Esophagus squamous epithelium (tissue), 4 donors: Measurements from ENCODE around the gene GMIP.

Source experiments
- POLR2A ChIP-seq, 4 donors: fragments of 450-650 bp; IDR thresholded peaks; one replicate each; pipeline ENCODE4 v1.6.1; 2017; ENCODE audit warnings: antibody characterized with exemption in 4 of 4, mild to moderate bottlenecking in 4 of 4, moderate library complexity in 3 of 4
- TF ChIP-seq, protein P1 (sequence below), 6 experiments: fragments of 450-650 bp in 4 of 6; fragments of 200-600 bp in 2 of 6; sonication (generic) in 2 of 6; IDR thresholded peaks; one replicate each; pipeline ENCODE4 v1.5.1; 2016 to 2019; ENCODE audit warnings: antibody characterized with exemption in 6 of 6, mild to moderate bottlenecking in 4 of 6, moderate library complexity in 4 of 6

DNA sequence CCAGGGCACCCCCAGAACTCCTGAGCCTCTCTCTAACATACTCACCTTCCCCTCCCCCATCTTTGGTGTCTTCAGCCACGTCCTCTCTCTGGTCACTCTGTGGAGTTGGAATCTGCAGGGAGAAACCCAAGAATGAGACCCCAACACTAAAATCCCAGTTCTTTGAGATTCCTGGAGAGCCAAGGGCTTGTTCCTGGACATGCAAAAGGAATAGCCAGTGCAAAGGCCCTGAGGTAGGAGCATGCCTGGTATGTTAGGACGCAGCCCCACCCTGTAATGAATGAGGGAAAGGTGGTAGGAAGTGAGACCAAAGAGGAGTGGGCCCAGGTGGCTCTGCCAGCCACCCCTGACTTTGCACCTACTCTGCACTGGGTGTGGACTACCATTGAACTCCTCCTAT lies 13.0 kb downstream of the GMIP start:
- no peak for TF ChIP-seq POLR2A (IDR thresholded peaks at IDR 0.05)
- TF ChIP-seq, protein P1, sequence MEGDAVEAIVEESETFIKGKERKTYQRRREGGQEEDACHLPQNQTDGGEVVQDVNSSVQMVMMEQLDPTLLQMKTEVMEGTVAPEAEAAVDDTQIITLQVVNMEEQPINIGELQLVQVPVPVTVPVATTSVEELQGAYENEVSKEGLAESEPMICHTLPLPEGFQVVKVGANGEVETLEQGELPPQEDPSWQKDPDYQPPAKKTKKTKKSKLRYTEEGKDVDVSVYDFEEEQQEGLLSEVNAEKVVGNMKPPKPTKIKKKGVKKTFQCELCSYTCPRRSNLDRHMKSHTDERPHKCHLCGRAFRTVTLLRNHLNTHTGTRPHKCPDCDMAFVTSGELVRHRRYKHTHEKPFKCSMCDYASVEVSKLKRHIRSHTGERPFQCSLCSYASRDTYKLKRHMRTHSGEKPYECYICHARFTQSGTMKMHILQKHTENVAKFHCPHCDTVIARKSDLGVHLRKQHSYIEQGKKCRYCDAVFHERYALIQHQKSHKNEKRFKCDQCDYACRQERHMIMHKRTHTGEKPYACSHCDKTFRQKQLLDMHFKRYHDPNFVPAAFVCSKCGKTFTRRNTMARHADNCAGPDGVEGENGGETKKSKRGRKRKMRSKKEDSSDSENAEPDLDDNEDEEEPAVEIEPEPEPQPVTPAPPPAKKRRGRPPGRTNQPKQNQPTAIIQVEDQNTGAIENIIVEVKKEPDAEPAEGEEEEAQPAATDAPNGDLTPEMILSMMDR (IDR thresholded peaks at IDR 0.05) = no peak
